Vagina (tissue), 2 donors: Measurements from ENCODE around the gene DENND2D.

ENCODE experiments used
- POLR2A ChIP-seq, 2 donors: fragments of 450-650 bp; IDR thresholded peaks; one replicate each; pipeline ENCODE4 v1.6.1; 2017; ENCODE audit warnings: antibody characterized with exemption in 2 of 2, mild to moderate bottlenecking in 2 of 2, moderate library complexity in 2 of 2
- POLR2AphosphoS5 ChIP-seq, 2 donors: sonication (generic); formaldehyde crosslinking; IDR thresholded peaks; one replicate each; pipeline ENCODE4 v1.9.0; 2017; ENCODE audit warnings: antibody characterized with exemption in 2 of 2, mild to moderate bottlenecking in 2 of 2, low read depth in 1 of 2; ENCODE audit not compliant: insufficient read depth in 1 of 2
- TF ChIP-seq, protein P1 (sequence below), 3 experiments: fragments of 450-650 bp in 2 of 3; fragments of 200-600 bp in 1 of 3; sonication (generic) in 1 of 3; IDR thresholded peaks; one replicate each; pipeline ENCODE4 v1.5.1; 2017 to 2019; ENCODE audit warnings: antibody characterized with exemption in 3 of 3, mild to moderate bottlenecking in 2 of 3, moderate library complexity in 2 of 3

DNA sequence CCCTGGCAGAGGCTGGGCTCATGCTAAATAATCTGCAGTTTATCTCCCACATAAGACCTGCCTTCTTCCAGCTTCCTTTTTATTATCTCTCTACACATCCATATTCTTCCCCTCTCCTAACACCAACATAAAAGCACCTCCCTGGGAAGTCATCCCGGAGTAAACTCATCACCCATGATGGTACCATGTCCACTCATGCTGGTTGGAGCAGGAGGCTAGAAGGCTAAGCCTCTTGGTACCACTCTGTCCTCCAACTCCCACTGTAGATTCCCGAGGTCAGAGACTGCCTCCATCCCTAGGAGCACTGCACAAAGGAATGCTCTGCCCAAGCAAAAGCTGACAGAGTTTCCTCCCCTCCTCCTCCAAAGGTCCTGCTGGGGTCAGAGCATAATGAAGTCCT is 4.2 kb downstream of the DENND2D start:
- TF ChIP-seq, protein P1, sequence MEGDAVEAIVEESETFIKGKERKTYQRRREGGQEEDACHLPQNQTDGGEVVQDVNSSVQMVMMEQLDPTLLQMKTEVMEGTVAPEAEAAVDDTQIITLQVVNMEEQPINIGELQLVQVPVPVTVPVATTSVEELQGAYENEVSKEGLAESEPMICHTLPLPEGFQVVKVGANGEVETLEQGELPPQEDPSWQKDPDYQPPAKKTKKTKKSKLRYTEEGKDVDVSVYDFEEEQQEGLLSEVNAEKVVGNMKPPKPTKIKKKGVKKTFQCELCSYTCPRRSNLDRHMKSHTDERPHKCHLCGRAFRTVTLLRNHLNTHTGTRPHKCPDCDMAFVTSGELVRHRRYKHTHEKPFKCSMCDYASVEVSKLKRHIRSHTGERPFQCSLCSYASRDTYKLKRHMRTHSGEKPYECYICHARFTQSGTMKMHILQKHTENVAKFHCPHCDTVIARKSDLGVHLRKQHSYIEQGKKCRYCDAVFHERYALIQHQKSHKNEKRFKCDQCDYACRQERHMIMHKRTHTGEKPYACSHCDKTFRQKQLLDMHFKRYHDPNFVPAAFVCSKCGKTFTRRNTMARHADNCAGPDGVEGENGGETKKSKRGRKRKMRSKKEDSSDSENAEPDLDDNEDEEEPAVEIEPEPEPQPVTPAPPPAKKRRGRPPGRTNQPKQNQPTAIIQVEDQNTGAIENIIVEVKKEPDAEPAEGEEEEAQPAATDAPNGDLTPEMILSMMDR (IDR thresholded peaks at IDR 0.05) = no peak
- TF ChIP-seq POLR2A (IDR thresholded peaks at IDR 0.05) (no peak), POLR2AphosphoS5 (IDR thresholded peaks at IDR 0.05; ENCODE audit: insufficient read depth in 1 of 2, low read depth in 1 of 2) (no peak)
